ENCODE results near the gene PPHLN1. TPM values are rescaled to one million over a fixed set of nuclear protein-coding genes. Genes with fewer than 3 reads are reported as not detected.
A peak's percentile ranks its signal among the peaks of the same experiment; 100 is the strongest.

PPHLN1 gene, protein sequence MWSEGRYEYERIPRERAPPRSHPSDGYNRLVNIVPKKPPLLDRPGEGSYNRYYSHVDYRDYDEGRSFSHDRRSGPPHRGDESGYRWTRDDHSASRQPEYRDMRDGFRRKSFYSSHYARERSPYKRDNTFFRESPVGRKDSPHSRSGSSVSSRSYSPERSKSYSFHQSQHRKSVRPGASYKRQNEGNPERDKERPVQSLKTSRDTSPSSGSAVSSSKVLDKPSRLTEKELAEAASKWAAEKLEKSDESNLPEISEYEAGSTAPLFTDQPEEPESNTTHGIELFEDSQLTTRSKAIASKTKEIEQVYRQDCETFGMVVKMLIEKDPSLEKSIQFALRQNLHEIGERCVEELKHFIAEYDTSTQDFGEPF
- polyA plus RNA-seq (ENCODE audit: insufficient read length in 10 of 10) = 10 to 100 TPM; 51.7 to 73.3 (median 62.0) TPM
- long read RNA-seq, donor 1, full-length matches to known transcripts = 10 of 17 reads
- long read RNA-seq, donor 1, partial matches to known transcripts = 7 of 17 reads
- long read RNA-seq, donor 1, other reads (novel, unspliced or antisense) = 0 of 17 reads
- long read RNA-seq, donor 2, full-length matches to known transcripts = 11 of 240 reads
- long read RNA-seq, donor 2, partial matches to known transcripts = 164 of 240 reads
- long read RNA-seq, donor 2, other reads (novel, unspliced or antisense) = 65 of 240 reads
- long read RNA-seq, donor 3, full-length matches to known transcripts = 1 of 1 reads
- long read RNA-seq, donor 3, partial matches to known transcripts = 0 of 1 reads
- long read RNA-seq, donor 3, other reads (novel, unspliced or antisense) = 0 of 1 reads
- long read RNA-seq, donor 4, full-length matches to known transcripts = 15 of 15 reads
- long read RNA-seq, donor 4, partial matches to known transcripts = 0 of 15 reads
- long read RNA-seq, donor 4, other reads (novel, unspliced or antisense) = 0 of 15 reads
- long read RNA-seq, donor 5, full-length matches to known transcripts = 14 of 19 reads
- long read RNA-seq, donor 5, partial matches to known transcripts = 5 of 19 reads
- long read RNA-seq, donor 5, other reads (novel, unspliced or antisense) = 0 of 19 reads
- long read RNA-seq, donor 6, full-length matches to known transcripts = 20 of 289 reads
- long read RNA-seq, donor 6, partial matches to known transcripts = 180 of 289 reads
- long read RNA-seq, donor 6, other reads (novel, unspliced or antisense) = 89 of 289 reads
- long read RNA-seq, donor 7, full-length matches to known transcripts = 19 of 203 reads
- long read RNA-seq, donor 7, partial matches to known transcripts = 93 of 203 reads
- long read RNA-seq, donor 7, other reads (novel, unspliced or antisense) = 91 of 203 reads
- long read RNA-seq, donor 8, full-length matches to known transcripts = 5 of 121 reads
- long read RNA-seq, donor 8, partial matches to known transcripts = 87 of 121 reads
- long read RNA-seq, donor 8, other reads (novel, unspliced or antisense) = 29 of 121 reads
- long read RNA-seq, donor 9, full-length matches to known transcripts = 2 of 28 reads
- long read RNA-seq, donor 9, partial matches to known transcripts = 19 of 28 reads
- long read RNA-seq, donor 9, other reads (novel, unspliced or antisense) = 7 of 28 reads

GRCh38 chr12:42325653-42326474 is at the start of gene PPHLN1, which contains the start of gene ZCRB1:
PPHLN1 (plus strand) TSS chr12:42326167; CDS start chr12:42335903, 9,736 bp downstream.
ZCRB1 (minus strand) TSS chr12:42326094; CDS start chr12:42324102, 1,992 bp downstream.
- DNase-seq = peak; percentile 79 to 96 (median 89)

DNA sequence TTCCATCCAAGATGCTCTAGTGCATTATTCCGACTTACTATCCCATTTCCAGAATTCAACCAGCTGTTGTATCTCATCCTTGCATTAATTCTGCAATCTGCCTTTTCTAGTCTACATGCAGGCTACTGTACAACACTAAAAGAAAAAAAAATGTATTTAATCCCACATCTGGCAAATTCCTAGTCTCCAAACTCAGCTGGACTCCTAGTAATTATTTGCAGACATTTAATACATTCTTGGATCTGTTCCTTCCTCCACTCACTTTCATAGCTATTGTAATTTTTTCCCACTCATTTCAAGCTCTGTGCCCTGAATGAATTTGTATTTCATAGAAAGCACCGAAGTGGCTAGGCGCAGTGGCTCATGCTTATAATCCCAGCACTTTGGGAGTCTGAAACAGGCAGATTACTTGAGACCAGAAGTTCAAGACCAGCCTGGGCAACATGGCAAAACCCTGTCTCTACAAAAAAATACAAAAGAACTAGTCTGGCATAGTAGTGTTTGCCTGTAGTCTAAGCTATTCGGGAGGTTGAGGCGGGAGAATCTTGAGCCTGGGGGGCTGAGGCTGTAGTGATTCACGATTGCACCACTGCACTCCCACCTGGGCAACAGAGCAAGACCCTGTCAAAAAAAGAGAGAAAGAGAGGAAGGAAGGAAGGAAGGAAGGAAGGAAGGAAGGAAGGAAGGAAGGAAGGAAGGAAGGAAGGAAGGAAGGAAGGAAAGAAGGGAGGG is 48.4 kb upstream of the PPHLN1 start:
- DNase-seq = peak in 2 of 3 donors; percentile 38 to 63

DNA sequence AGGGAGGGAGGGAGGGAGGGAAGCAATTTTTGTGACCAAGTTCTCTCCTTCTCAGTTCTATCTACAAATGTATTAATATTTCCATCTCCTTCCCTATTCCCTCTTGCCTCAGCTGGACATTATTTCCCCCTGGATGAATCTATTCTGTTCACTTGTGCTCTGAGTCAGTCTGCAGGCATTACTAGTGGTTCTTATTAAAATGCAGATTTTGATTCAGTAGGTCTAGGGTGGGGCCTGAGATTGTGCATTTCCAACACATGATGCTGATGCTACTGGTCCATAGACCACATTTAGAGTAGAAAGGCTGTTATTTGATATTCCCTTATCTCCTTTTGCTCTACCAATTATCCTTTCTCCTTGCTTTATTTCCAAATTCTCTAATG is 47.8 kb upstream of the PPHLN1 start:
- DNase-seq = no peak

- DNase-seq = no peak
Observed at GRCh38 chr12:42281278-42281677, 44.7 kb upstream of the PPHLN1 start.

- no peak for DNase-seq
Observed at GRCh38 chr12:42281844-42282243, 44.1 kb upstream of the PPHLN1 start.

- DNase-seq = no peak
Observed at GRCh38 chr12:42282294-42282693, 43.7 kb upstream of the PPHLN1 start.

- no peak for DNase-seq
Observed at GRCh38 chr12:42283739-42284138, 42.2 kb upstream of the PPHLN1 start.

DNA sequence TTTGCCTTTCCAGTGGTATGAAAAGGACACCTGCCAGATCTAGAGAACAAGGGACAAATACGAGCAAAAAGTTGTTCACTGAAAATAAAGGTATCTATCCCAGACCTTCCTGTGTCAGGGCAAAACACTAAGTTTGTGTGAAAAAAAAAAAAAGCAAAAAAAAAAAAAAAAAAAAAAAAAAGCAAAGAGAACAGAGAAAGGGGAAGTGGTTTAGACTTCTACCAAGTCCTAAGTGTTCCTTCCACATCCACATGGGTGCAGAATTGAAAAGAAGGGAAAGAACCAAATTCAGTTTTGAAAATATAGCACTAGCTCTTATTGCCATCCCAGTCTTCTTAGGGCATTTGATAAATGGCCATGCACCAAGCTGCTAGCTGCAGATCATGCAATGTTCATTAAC is 41.8 kb upstream of the PPHLN1 start:
- no peak for DNase-seq

- peak in 1 of 3 donors; percentile 39 for DNase-seq
Observed at GRCh38 chr12:42284876-42285275, 41.1 kb upstream of the PPHLN1 start.

GRCh38 chr12:42285431-42285830 is 40.5 kb upstream of the PPHLN1 start:
- DNase-seq = no peak

GRCh38 chr12:42286741-42287140 is 39.2 kb upstream of the PPHLN1 start:
- no peak for DNase-seq

GRCh38 chr12:42288544-42288943 is 37.4 kb upstream of the PPHLN1 start:
- no peak for DNase-seq

DNA sequence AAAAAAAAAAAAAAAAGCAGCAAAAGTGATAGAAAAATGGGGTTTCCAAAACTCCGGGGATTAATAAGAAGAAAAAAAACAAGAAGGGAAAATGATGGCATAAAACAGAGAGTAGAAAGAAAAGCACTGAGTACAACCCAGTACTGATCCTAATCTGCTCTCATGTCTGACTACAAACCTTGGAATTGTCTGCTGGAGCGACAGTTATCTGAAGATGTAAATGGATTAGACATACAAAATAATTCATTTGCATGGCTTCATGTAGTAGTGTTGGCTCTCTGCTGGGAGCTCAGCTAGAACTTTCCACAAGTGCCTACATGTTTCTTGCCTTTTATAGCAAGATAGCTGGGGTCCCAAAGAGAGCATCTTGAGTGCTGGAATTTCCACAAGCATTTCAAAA is 34.3 kb upstream of the PPHLN1 start:
- DNase-seq = no peak

DNA sequence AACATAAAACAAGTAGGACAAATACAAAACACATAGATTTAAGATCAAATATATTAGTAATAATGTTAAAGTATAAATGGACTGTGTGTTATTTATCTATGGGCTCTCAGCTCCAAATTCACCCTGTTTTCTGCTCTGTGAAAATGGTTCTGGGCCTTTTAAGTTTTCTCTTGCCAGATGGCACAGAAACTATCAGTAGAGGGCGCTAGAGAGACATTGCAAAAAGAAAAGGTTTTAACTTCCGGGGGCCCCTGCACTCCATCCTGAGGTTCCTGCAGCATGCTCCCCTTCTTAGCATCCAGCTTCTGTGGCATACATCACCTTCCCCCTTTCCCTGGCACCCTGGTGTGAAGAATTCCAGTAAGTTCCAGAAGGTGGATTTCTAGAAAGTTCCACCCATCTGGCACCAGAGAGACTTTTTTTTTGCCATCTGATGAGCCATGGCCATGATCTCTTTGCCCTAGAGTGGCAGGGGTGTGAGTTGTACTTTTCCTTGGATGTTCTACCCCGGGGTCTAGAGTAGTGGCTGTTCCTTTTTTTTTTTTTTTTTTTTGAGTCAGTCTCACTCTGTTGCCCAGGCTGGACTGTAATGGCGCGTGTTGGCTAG is 29.4 kb upstream of the PPHLN1 start:
- no peak for DNase-seq

GRCh38 chr12:42298887-42299286 is 27.1 kb upstream of the PPHLN1 start:
- no peak for DNase-seq

DNA sequence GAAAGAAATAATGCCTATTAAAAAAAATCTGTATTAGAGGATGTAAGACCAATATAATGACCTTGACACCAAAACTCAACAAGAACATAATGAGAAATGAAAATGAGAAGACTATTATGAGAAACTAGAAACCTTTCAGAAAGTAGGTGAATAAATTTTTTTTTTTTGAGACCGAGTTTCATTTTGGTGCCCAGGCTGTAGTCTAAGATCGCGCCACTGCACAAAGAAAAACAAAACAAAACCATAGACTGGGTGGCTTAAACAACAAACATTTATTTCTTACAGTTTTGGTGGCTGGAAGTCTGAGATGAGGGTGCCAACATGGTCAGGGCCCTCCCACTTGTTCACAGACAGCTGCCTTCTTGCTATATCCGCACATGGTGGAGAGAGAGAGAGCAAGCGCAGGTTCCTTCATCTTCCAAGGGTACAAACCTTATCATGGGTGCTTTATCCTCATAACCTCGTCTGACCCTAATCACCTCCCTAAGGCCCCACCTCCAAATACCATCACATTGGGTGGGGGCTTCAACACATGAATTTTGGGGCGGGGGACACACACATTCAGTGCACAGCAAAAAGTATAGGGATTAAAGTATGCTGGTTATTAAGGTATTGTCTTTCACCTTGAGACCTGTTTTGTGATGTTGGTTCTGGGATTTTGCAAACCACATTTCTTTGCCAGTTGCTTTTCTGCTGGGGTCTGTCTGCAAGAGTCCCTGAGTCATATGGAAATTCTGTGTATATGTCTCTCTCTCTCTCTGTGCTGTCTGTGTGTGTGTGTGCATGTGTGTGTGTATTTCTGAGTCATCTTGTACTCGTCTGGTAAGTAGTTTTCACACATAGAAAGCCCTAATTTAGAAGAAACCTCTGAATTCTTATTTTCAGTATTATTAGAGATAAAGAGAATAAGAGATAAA is 26.3 kb upstream of the PPHLN1 start:
- DNase-seq = peak in 1 of 3 donors; percentile 29

DNA sequence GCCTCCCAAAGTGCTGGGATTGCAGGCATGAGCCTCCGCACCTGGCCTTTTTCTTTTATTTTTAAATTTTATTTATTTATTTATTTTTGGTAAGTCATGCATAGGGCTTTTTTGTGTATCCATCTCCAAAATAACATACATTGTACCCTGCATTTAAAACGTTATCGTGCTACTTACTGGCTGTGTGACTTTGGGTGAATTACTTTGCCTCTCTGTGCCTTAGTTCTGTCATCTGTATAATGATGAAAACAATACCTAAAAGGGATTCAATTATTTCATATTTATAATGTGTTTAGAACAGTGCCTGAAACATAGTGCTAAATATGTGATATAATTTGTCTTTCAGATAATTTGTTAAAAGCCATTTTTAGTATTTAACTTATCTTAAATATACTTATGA is 19.7 kb upstream of the PPHLN1 start:
- DNase-seq = no peak

DNA sequence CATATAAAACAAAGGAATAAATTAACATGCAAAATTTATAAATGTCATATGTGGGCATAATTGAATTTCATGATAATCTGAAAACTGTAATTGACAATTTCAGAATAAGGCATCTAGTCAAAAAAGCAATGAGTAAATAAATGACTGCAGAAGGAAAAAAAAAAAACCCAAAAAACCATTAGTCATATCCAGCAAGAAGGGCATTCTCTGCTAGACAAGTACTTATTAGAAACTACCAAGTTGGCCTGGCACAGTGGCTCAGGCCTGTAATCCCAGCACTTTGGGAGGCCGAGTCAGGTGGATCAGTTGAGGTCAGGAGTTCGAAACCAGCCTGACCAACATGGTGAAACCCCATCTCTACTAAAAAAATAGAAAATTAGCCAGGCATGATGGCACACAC is 17.6 kb upstream of the PPHLN1 start:
- no peak for DNase-seq
